ENCODE data around the gene IL12A.

Gene IL12A

DNA sequence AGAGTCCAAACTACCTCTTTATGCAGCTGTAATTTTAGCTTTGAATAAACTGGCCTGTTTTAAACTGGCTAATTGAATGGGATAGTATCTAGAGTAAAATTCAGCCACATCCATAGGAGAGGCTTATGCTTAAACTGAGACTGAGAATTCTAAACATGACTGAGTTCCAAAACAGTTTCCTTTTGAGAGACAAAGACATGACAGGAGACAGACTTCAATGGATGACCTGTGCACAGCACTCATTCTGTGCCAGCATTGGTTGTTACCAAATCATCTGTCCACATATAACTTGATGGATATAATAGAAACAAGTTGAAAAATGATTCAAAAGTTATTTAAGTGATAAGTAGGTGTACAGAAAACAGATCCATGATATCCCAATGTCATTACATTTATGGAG, 20.9 kb downstream of the IL12A start:
- TF ChIP-seq, protein P1, sequence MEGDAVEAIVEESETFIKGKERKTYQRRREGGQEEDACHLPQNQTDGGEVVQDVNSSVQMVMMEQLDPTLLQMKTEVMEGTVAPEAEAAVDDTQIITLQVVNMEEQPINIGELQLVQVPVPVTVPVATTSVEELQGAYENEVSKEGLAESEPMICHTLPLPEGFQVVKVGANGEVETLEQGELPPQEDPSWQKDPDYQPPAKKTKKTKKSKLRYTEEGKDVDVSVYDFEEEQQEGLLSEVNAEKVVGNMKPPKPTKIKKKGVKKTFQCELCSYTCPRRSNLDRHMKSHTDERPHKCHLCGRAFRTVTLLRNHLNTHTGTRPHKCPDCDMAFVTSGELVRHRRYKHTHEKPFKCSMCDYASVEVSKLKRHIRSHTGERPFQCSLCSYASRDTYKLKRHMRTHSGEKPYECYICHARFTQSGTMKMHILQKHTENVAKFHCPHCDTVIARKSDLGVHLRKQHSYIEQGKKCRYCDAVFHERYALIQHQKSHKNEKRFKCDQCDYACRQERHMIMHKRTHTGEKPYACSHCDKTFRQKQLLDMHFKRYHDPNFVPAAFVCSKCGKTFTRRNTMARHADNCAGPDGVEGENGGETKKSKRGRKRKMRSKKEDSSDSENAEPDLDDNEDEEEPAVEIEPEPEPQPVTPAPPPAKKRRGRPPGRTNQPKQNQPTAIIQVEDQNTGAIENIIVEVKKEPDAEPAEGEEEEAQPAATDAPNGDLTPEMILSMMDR (IDR thresholded peaks at IDR 0.05), result no peak
- no peak for DNase-seq
- Histone ChIP-seq H3K27me3 (no peaks in the 10 kb centered on the region), H3K36me3 (no peaks in the 10 kb centered on the region), H3K4me1 (no peaks in the 10 kb centered on the region), H3K4me3 (no peak overlapping the region), H3K9me3 (no peaks in the 10 kb centered on the region), H3K27ac (no peak overlapping the region)
- intact Hi-C loops (cut with DNase I; ENCODE audit: low total_unique reads), result loop anchor here (5.0 to 10.0 kb wide), 5 partner anchors 127 to 745 kb away; no protein-coding TSS in a partner anchor

DNA sequence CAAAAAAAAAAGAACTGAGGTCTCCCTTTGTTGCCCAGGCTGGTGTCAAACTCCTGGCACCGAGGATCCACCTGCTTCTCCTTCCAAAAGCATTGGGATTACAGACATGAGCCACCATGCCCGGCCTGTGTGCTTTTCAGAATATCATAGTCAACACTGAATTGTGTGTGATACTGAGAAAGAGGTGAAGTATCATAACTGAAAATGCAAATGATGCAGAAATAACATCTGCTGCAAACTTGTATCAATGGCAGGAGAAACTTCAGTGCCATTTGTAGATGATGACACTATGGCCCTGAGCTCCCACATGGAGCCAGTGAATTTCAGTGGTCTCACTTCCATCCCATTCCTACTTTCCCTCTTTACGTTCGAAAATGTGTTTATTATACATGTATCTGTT, 21.9 kb downstream of the IL12A start:
- H3K27ac ChIP-seq, result no peak overlapping the region
- H3K4me3 ChIP-seq, result no peak overlapping the region
- TF ChIP-seq, protein P1 (IDR thresholded peaks at IDR 0.05), result no peak
- no peaks in the 10 kb centered on the region for H3K27me3 ChIP-seq
- no peaks in the 10 kb centered on the region for H3K4me1 ChIP-seq
- no peaks in the 10 kb centered on the region for H3K36me3 ChIP-seq
- DNase-seq, result no peak
- no peaks in the 10 kb centered on the region for H3K9me3 ChIP-seq
- intact Hi-C loops (cut with DNase I; ENCODE audit: low total_unique reads), result no loop called here

DNA sequence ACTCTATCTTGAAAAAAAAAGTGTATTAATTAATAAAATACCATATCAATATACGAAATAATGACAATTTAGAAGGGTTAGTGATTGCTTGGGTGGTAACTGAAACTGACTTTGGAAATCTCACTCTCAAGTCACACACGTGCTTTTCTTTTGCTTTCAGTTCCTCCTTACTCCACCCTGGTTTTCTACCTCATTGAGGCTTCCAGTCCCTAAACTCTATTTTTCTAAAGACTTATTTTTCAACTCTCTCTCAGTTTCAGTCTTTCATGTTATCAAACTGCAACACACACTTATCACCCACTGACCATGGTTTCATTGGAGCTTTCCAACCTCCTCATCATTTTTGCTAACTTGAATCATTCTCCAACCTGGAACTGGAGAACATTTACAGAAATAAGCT, 23.5 kb downstream of the IL12A start:
- TF ChIP-seq, protein P1 (IDR thresholded peaks at IDR 0.05), result no peak
- no peaks in the 10 kb centered on the region for H3K9me3 ChIP-seq
- DNase-seq, result no peak
- H3K4me3 ChIP-seq, result no peak overlapping the region
- no peaks in the 10 kb centered on the region for H3K4me1 ChIP-seq
- no peaks in the 10 kb centered on the region for H3K36me3 ChIP-seq
- no peak overlapping the region for H3K27ac ChIP-seq
- intact Hi-C loops (cut with DNase I; ENCODE audit: low total_unique reads), result no loop called here
- no peaks in the 10 kb centered on the region for H3K27me3 ChIP-seq

- Histone ChIP-seq H3K36me3 (no peaks in the 10 kb centered on the region), H3K27me3 (no peaks in the 10 kb centered on the region), H3K27ac (no peak overlapping the region), H3K4me1 (no peaks in the 10 kb centered on the region), H3K4me3 (no peak overlapping the region), H3K9me3 (no peaks in the 10 kb centered on the region)
- TF ChIP-seq, protein P1 (IDR thresholded peaks at IDR 0.05), result no peak
- intact Hi-C loops (cut with DNase I; ENCODE audit: low total_unique reads), result no loop called here
- DNase-seq, result no peak
Observed at GRCh38 chr3:160016972-160017371, 28.3 kb downstream of the IL12A start.

DNA sequence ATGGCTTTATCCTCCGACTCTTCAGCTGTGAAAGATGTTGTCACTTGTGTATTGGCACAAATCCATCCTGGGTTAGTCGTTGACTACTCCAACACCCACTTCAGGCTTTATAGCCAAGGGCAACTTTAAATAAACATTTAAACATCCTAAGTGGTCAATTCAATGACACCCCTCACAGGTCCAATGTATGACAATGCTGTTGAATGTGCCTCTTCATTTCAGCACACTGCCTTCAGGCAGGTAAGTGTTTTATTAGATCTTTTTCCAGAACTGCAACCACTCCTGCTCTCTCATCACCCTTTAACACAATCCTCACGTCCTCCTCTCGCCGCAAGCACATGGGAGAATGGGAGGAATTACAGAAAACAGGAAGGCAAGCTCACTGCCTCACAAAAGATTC, 30.3 kb downstream of the IL12A start:
- TF ChIP-seq, protein P1 (IDR thresholded peaks at IDR 0.05), result no peak
- intact Hi-C loops (cut with DNase I; ENCODE audit: low total_unique reads), result no loop called here
- Histone ChIP-seq H3K36me3 (no peaks in the 10 kb centered on the region), H3K4me1 (no peaks in the 10 kb centered on the region), H3K27ac (no peak overlapping the region), H3K27me3 (no peaks in the 10 kb centered on the region), H3K4me3 (no peak overlapping the region), H3K9me3 (no peaks in the 10 kb centered on the region)
- DNase-seq, result no peak

- no peaks in the 10 kb centered on the region for H3K4me1 ChIP-seq
- H3K4me3 ChIP-seq, result no peak overlapping the region
- intact Hi-C loops (cut with DNase I; ENCODE audit: low total_unique reads), result no loop called here
- H3K27ac ChIP-seq, result no peak overlapping the region
- no peaks in the 10 kb centered on the region for H3K27me3 ChIP-seq
- H3K9me3 ChIP-seq, result no peaks in the 10 kb centered on the region
- no peak for DNase-seq
- TF ChIP-seq, protein P1 (IDR thresholded peaks at IDR 0.05), result no peak
- H3K36me3 ChIP-seq, result no peaks in the 10 kb centered on the region
Observed at GRCh38 chr3:160020057-160020711, 31.5 kb downstream of the IL12A start.
